ENCODE data around the gene WFS1.

The WFS1 gene

DNA sequence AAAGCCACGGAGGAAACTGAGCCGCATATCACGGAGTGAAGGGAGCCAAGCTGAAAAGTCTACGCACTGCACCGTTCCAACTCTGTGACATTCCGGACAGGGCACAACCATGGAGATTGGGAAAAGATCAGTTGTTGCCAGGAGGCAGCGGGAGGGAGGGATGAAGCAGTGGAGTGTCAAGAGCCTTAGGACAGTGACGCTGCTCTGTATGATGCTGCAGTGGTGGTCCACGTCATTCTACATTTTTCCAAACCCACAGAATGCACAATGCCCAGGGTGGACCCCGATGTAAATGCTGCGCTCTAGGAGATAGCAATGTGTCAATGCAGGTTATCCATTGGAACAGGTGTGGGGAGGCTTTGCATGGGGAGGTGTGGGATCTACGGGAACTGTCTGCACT, 7.5 kb upstream of the WFS1 start:
- no peak for TF ChIP-seq GATA2 (IDR thresholded peaks at IDR 0.05; ENCODE audit: low read depth, low read length)
- no peak for TF ChIP-seq GATA3 (IDR thresholded peaks at IDR 0.05; ENCODE audit: low read depth, low read length)

- TF ChIP-seq GATA2 (IDR thresholded peaks at IDR 0.05; ENCODE audit: low read depth, low read length) (no peak), GATA3 (IDR thresholded peaks at IDR 0.05; ENCODE audit: low read depth, low read length) (no peak)
Measured at GRCh38 chr4:6262847-6263487, 6.7 kb upstream of the WFS1 start.

DNA sequence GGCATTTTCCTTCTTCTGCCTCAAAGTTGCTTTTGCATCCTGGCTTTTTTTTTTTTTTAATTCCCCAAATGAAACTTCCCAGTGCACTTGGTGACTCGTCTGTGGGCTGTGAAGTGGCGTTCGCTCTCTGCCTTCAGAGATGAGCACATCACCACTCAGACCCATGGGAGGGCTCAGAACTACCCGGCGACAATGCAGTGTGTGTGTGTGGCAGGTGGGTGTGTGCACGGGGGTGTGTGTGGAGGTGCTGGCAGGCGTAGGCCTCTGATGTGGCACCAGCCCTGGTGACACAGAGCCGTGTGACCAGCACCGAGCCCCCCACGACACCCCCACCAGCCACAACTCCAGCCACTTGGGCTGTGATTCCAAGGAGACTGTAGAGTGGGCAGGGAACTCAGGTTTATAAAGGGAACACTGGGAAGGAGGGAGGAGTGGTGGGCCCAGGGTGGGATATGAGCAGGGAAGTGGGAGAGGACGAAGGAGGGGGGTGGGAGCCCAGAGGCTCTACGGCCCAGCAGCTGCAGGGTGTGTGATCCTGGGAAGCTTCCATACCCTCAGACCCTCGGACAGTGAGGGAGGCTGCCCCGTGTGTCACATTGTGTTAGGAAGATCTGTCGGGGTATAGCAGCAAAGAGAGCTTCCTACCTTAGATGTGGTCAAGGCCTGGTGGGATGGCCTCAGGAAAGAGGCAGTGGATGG, 6.0 kb upstream of the WFS1 start:
- no peak for TF ChIP-seq GATA3 (IDR thresholded peaks at IDR 0.05; ENCODE audit: low read depth, low read length)
- TF ChIP-seq GATA2 (IDR thresholded peaks at IDR 0.05; ENCODE audit: low read depth, low read length), result no peak

- TF ChIP-seq GATA3 (IDR thresholded peaks at IDR 0.05; ENCODE audit: low read depth, low read length) (no peak), GATA2 (IDR thresholded peaks at IDR 0.05; ENCODE audit: low read depth, low read length) (no peak)
Measured at GRCh38 chr4:6264225-6264540, 5.5 kb upstream of the WFS1 start.

DNA sequence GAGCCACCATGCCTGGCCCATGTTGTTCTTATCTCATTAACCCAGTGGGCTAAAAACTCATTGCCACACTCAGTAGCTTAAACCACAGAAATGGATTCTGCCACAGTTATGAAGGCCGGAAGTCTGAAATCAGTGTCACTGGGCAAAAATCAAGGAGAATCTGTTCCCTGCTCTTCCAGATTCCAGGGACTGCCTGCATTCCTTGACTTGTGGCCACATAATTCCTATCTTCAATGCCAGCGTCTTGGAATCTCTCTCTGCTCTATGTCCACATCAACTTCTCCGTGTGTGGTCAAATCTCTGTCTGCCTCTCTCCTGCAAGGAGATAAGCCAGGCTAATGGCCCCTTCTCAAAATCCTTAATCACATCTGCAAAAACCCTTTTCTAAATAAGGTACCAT, 4.1 kb upstream of the WFS1 start:
- TF ChIP-seq GATA2 (IDR thresholded peaks at IDR 0.05; ENCODE audit: low read depth, low read length), result no peak
- no peak for TF ChIP-seq GATA3 (IDR thresholded peaks at IDR 0.05; ENCODE audit: low read depth, low read length)

- TF ChIP-seq GATA2 (IDR thresholded peaks at IDR 0.05; ENCODE audit: low read depth, low read length), result no peak
- no peak for TF ChIP-seq GATA3 (IDR thresholded peaks at IDR 0.05; ENCODE audit: low read depth, low read length)
Measured at GRCh38 chr4:6267573-6267972, 2.1 kb upstream of the WFS1 start.

DNA sequence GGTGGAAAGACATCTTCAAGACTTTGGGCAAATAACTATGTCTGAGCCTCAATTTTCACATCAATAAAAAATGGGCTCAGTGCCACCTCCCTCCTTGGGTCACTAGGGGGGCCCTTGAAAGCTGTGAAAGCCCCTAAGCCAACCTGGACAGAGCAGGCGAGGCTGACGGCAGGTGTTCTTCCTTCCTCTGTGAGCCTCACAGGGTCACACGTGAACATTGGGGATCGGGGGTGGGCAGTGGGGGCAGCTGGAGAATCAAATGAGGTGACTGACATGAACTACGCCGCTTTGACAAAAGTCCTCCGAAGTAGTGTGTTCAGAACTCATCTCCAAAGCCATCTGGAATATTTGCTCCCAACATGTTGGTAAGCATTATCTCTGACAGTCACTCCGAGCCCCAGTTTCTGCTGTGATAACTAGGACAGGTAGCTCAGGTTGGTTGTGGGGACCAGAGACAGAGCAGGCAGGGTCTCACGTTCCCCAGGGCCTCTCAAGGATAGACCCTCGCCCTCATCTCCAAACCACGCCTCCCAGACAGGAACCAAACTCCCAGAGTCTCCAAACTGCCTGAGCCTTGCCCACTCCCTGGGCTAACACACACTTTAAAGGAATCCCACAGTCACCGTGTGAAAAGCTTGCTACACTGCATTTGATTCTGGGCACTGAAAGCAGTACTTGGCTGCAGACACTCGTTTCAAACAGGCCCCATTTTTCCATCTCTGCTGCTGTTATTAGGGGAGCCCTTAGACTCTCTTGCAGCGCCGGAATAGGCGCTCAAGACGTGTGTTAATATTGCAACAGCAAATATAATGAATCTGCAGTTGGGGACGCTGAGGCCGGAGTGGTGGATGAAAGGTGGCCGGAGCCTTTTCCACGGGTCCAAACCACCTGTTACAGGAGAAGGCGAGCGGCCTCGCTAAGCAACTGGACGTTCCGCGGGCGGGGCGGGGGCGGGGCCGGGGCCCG, 717 bp upstream of the WFS1 start:
- TF ChIP-seq GATA3 (IDR thresholded peaks at IDR 0.05; ENCODE audit: low read depth, low read length) (no peak), GATA2 (IDR thresholded peaks at IDR 0.05; ENCODE audit: low read depth, low read length) (no peak)

DNA sequence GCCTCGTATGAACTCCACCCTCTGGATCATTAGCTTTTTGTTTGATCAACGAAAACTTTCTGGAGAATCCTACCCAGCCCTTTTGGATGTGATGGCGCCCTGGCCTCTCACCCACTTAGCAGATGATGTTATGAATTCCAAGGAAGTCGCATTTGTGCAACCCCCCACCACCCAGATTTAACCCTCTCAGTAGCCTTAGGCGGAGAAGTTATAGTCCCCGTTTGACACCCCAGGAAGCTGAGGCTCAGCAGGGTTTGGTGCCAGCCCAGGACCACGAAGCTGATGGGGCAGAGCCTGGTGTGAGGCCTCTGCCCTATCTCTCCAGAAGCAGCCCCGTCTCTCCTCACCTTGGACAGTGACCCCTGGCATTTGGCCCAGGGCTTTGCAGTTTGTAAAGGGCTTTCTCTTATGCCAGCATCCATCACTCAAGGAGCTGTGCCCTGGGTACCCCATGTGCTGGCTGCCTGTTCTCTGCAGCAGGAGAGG, 1.0 kb downstream of the WFS1 start:
- TF ChIP-seq GATA3 (IDR thresholded peaks at IDR 0.05; ENCODE audit: low read depth, low read length) (no peak), GATA2 (IDR thresholded peaks at IDR 0.05; ENCODE audit: low read depth, low read length) (no peak)

DNA sequence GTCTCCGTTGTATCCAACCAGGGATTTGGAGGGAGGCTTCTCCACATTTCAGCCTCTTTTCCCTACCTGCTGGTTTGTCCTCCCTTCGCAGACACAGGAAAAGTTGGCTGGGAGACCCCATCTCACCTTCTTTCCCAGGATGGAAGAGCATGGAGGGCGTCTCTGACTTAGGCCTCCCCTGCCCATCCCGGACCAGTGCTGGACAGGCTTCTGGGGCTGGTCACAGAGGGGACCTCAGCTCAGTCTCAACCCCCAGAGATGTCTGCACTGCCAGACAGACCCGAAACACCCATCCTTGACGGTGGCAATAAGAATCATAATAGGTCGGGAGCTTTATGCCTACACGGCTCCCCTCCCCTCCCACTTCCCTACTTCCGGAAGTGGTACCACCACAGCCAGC, 1.6 kb downstream of the WFS1 start:
- TF ChIP-seq GATA2 (IDR thresholded peaks at IDR 0.05; ENCODE audit: low read depth, low read length) (no peak), GATA3 (IDR thresholded peaks at IDR 0.05; ENCODE audit: low read depth, low read length) (no peak)

DNA sequence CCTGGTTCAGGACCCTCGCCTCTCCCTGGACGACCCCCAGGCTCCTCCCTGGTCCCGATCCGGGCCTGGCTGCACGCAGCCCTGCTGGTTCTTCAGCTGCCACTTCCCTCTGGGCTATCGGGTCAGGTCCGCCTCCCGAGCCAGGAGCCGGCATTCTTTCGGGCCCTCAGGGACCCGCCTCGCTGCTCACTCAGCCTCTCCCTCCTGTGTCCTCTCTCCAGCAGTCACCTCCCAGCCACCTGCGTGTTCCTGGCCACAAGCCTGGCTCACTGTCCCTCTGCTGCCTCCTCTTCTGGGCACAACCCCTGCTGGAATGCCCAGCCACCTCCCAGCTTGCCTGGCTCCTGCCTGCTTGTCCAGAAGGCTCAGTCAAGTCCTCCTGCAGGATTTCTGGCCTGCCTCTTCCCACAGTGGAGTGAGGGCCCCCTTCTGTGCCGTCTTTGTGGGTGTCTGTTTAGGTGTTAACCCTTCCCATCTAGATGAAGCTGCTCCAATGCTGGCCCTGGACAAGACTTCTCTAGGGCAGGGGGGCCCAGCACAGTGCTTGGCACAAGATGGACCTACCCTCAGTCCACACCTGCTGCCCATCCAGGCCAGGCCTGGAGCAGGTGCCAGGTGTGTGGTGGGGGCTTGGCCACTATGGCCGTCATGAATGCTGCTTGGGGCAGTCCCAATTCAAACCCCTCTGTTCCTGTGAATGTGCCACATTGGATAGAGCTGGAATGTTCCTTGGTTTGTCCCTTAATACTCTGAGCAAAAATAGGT, 2.2 kb downstream of the WFS1 start:
- no peak for TF ChIP-seq GATA2 (IDR thresholded peaks at IDR 0.05; ENCODE audit: low read depth, low read length)
- no peak for TF ChIP-seq GATA3 (IDR thresholded peaks at IDR 0.05; ENCODE audit: low read depth, low read length)

DNA sequence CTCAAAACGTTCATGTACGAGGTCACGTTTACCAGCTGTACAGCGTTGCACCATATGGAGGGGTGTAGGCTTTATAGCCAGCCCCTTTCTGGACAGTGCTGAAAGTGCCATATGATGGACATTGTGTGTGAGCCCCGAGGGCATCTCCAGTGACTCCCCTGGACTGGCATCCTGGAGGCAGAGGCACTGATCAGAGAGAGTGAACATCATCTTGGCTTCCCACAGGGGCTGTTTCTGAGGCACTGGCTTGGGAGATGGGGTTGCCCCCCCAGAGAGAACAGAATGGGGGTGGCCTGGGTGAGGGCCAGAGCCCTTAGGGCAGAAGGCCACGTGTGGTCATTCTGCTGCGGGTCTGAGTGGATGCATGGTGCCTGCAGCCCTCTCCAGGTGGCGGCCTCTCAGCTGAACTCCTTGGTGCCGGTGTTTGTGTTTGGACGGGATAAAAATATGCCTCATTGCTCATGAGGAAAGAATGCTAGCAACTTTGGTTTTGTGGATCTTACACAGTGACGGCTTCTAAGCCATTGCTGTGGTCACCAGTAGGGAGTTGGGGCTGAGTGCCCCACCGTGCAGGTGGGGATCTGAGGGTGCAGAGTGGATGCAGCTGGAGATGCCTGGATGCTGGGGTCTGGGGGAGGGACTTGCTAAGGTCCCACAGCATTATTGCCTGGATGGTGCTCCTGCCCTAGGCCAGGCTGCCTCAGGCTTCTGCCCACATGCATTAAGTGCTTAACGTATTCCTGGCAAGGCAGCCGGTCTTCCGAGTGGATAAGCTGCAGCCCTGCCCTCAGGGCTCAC, 3.4 kb downstream of the WFS1 start:
- TF ChIP-seq GATA3 (IDR thresholded peaks at IDR 0.05; ENCODE audit: low read depth, low read length) (no peak), GATA2 (IDR thresholded peaks at IDR 0.05; ENCODE audit: low read depth, low read length) (no peak)

GRCh38 chr4:6273661-6273990, 4.0 kb downstream of the WFS1 start:
- TF ChIP-seq GATA3 (IDR thresholded peaks at IDR 0.05; ENCODE audit: low read depth, low read length), result no peak

GRCh38 chr4:6275351-6275750, 5.7 kb downstream of the WFS1 start:
- TF ChIP-seq GATA3 (IDR thresholded peaks at IDR 0.05; ENCODE audit: low read depth, low read length) (no peak), GATA2 (IDR thresholded peaks at IDR 0.05; ENCODE audit: low read depth, low read length) (no peak)
